GM18909 (cell line): ENCODE measurements around the gene CERS6.
"Not testable (repeated sequence)": the region's sequence is repeated elsewhere in the genome, so short reads cannot be mapped to it uniquely, and the experiment has no call there.

Experiments used
- ATAC-seq: cut with Tn5 transposase; IDR thresholded peaks from one replicate; pipeline ENCODE4 v1.9.1; 2021; ENCODE audit warnings: mild to moderate bottlenecking; ENCODE audit not compliant: unreplicated experiment, poor library complexity

Gene CERS6

DNA sequence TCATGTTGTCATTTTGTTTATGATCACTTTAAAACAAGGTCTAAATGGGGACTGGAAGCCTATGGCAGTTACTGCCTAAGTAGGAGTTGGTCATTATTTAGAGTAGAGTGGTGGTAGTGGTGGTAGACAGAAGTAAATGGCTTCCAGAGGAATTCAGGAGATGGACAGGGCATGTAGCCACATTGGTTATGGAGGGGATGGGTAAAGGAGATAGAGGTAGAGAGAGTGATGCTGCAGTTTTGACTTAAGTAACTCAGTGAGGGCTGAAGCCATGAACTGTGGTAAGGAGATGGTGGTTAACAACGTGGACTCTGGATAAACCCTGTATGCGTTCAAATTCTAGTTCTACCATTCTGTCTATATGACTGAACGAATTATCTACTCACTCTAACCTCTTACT, 284.7 kb downstream of the CERS6 start:
- no peak for ATAC-seq

DNA sequence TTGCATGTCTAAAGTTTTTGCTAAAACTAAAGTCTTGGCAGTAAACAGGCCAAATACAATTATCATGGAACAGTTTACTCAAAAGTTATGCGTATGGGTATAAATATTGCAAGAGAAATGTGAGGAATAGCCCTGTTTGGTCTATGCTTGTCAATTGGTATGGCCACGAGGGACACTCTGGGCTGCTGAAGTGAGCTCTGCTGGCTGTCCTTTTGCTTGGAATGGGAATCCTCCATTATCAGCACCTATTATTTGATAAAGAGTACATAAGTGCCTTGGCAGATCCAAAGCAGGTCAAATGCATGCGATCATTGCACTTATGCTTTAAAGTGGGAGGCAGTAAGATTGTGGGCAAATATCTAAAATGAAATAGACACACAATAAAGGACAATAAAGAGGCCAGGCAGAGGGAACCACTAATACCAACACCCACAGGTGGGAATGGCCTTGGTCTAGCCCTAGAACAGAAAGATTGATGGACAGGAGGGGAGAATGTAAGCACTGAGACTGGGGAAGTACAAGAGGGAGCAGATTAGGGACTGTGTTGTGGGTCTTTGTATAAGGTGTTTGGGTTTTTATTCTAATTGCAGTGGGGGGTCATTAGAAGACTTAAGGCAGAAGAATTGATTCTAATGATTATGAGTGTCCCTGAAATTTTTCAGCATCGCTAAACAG, 286.3 kb downstream of the CERS6 start:
- no peak for ATAC-seq

DNA sequence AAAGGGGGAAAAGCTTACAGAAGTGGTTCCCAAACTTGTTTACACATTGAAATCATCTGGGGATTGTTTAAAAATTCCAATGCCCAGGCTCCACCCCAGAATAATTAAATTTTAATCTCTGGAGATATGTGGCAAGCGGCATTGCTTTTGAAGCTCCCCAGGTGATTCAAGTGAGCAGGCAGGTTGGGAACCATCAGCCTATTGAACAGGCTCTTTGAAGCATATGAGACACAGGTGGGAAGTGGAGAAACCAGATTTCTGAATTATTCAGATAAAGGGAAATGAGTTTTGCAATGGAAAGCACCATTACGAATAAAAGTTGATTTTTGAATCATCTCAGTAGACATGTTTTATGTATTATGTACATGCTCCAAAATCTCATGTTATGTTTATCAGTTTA, 288.8 kb downstream of the CERS6 start:
- ATAC-seq = no peak

DNA sequence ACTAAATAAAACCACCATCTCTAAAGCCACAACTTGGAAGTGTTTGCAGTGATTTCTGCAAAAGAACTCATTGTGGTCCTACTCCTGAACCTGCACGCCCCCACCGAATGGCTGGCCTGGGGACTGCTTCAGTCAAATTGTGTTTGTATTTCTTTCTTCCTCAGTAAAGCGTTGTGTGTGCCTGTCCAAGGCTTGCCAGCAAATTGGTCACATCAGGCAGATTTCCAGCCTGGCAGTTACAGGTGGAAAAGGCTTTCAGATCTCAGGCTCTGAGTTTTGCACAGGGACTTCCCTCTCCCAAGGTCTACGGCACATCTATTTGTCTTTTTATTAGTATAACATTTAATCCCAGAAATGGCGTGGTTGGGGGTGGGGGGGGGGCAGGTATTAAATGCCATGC, 292.4 kb downstream of the CERS6 start:
- no peak for ATAC-seq

DNA sequence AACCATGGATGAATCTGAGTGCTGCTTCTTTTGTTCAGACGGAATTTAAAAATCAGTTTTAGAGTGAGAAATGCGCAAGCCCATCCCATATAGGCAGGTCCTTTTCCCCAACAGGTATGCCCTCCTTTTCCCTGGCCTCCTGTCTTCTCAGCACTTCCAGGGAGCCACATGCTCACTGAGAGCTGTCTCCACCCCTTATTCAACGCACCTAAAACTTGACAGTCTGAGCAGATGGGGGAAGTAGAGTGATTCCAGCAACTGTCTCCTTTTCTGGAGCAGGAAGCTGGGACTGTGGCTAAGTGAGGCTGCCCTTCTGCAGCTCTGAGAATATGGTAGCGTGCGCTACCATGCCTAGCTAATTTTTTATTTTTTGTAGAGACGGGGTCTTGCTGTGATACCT, 293.2 kb downstream of the CERS6 start:
- ATAC-seq = no peak

DNA sequence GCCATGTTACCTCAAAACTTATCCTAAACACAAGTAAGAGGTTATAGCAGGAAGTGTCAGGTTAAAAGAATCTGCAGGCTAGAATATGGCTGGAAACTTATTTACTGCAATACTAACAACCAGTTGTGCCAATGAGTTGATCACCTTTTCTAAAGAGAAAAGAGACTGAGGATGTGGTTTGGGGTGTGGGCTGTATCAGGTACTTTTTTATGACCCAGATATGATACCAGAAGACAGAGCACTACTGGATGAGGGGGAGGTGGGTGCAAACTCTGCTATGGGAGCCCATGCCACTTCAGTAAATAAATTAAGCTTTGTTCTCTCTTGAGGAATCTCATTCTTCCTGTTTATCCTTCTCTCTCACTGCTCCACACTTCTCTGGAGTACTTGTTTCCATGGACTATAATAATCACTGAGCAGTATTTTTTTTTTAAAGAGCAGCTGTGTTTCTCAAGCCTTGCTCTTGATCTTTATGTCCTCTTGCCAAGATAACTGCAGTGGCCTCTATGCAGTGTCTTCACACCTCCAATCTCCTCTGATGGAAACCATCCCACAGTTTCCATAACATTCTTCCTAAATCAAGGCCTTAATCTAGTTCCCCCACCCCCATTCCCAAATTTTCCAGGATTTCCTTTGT, 295.1 kb downstream of the CERS6 start:
- ATAC-seq = peak; percentile 94

DNA sequence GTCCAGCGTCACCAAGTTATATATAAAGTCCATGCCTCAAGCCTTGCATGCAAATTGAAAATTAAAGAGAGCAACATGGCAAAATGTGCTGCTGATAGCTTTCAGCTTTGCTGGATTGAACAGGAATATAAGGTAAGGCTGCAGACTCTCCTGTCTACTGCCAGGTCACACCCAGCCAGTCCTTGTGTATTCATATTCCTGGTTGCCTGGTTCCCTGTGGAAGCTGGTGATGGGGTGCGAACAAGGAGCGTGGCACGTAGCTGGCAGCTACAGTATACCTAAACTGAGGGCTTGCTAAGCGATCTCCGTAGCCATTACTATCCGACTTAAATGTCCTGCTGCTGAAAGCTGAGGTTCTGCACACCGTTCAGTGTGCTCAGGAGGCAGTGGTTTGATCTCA, 296.3 kb downstream of the CERS6 start:
- ATAC-seq = no peak

DNA sequence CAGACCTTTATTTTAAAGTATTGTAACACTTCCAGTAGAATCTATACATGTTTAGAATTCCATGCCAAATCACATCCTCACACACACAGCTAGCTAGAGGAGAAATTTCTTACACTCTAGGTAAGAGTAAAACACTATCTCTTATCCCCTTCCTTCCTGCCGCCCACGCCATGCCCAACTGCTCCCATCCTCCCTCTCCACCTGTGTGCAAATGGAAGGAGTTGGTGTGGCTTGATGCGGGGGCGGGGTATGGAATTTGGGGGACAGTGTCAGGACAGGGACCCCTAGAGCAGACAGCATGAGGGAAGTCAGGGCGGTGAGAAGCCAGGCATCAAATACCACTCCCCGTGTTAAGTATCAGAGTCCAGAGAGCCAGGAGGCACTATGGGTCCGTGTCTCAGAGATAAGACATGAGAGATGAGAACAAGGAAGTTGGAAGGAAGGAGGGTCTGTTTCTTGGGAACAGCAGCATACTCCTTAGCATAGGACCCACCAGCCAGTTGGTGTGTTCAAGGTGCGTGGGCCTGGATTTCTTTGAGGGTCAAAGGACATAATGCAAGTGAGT, 297.8 kb downstream of the CERS6 start:
- no peak for ATAC-seq

DNA sequence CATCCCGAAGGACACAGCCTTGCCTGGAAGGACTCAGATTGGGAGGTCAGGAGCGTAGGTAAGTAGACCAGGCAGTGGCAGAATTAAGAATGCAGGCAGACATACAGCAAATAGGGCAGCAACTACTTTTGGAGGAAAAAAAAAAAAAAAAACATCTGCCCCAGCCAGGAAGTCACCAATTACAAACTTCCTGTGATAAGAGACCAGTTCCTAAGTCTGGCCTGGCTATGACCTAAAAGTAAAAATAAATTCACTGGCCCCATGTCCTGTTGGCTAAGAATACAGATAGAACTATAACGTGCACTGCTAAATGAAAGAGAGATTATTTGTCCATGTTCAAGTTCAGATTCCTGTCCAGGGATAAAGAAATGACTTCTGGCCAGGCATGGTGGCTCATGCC, 301.2 kb downstream of the CERS6 start:
- no peak for ATAC-seq

DNA sequence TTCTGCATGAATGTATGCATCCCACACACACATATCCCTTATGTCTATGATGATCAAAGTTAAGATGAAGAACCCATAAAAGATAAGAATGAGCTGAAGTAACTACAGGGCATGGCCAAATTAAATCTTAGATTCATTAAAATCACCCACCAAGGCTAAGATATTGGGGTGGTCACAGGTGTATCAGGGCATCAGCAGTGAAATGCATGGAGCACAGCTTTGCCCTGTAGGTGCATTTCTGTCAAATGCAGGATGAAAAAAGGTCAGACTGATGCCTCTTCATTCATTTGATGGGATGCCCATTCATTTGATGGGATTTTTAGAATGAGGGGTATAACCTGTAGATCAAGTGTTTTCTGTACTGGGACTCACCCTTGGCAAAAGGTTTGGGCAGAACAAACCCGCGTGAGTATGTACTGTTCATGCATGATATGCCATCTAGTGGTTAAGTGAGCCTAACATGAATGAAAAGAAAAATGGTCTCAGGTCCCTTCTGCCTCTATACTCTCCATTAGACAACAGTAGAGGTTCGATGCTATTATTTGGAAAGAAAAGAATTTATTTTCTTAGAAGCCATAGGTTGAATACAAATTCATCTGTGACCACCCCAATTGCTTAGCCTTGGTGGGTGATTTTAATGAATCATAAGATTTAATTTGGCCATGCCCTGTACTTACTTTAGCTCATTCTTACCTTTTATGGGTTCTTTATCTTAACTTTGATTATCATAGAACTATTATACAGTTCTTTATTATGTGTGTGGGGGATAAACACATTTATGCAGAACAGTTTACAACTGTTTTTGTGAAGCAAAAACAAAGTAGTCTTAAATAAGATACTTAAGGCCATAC, 303.1 kb downstream of the CERS6 start:
- peak; percentile 87 for ATAC-seq

DNA sequence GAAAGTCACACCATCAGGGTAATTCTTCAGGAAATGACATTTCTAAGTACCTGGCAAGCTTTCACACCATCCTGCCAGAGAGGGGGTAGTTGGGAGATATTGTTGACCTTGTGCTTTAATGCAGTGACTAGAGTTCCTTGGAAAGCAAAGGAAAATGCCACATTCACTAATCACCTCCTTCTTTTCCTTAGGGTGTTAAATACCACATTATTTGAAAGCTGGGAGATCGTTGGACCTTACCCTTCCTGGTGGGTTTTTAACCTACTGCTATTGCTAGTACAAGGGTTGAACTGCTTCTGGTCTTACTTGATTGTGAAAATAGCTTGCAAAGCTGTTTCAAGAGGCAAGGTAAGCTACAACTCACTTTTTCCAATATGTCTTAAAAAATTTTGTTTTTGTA, 309.3 kb downstream of the CERS6 start:
- ATAC-seq = no peak

DNA sequence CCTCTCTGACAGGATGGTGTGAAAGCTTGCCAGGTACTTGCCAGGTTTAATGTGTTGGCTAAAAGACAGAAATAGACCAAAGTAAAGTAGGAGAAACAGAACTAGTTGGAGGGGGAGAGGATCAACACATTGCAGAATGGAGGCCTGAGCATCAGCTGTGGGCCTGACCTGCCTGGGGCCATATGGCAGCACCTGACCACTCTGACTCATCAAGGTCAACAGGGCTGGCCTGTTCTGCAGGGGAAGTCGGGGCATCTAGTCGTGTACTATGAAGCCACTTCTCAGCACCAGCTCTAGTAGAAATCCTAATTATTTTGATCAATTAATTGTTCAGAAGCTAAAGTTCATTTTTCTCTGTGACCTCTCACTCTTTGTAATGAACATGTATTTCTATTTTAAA, 310.5 kb downstream of the CERS6 start:
- no peak for ATAC-seq

DNA sequence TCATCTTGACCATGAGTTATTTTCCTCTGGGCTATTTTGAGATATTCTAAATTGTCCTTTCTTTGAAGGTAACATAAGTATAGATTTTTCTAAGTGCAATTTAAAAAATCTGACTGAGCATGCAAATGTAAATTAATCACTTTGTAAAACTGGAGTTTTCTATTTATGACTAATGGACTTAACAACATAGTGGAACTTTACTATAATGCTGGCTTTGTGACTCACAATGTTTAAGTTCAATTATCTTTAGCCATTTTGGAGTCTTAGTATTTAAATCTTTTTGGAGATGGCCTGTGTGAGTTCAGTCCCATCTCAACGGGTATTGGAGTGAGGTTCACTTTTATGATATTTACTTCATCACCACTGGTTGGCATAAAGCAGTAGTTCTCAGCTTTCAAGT, 311.2 kb downstream of the CERS6 start:
- ATAC-seq = no peak

DNA sequence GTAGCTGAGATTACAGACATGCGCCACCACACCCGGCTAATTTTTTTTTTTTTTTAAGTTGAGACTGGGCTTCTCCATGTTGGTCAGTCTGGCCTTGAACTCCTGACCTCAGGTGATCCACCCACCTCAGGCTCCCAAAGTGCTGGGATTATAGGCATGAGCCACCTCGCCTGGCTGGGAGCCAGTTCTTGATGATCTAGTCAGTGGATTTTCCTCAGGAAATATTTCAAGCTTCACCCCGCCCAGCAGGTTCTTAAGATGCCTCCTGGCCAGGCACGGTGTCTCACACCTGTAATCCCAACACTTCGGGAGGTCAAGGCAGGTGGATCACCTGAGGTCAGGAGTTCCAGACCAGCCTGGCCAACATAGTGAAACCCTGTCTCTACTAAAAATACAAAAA, 312.3 kb downstream of the CERS6 start:
- not testable (repeated sequence) for ATAC-seq

DNA sequence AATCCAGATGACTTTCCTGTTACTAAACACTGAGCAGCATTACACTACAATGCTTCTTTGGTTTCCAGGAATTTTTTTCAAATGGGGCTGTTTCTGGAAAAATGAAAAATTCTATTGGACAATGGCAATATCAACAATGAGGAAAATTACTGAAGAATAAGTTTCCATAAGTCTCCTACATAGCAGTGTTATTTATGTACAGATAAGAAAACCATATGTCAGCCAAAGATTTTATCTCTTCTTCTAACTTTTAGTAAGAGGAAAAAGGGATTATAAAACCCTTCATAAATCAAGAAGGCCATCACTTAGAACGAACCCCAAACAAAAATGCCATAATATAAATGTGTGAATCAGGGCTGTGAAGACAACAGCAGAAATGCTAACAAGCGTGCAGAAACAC, 314.7 kb downstream of the CERS6 start:
- ATAC-seq = no peak

DNA sequence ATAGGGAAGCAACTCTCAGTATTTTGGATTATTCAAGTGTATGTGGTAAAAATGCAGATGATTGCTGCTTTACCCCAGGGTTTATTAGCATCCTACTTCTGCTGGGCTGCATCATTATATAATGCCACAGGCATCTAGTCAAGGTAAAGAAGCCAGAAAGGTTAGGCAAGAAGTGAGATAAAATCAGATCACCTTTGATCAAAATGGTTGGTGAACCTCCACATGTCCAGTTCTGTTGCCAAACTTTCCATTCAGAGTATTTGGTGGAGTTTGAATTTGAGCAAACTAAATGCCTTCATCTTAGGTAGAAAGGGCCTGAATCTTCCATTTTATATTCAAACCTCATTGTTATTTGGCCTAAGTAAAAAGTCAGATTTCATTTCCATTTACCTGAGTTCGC, 316.6 kb downstream of the CERS6 start:
- no peak for ATAC-seq

DNA sequence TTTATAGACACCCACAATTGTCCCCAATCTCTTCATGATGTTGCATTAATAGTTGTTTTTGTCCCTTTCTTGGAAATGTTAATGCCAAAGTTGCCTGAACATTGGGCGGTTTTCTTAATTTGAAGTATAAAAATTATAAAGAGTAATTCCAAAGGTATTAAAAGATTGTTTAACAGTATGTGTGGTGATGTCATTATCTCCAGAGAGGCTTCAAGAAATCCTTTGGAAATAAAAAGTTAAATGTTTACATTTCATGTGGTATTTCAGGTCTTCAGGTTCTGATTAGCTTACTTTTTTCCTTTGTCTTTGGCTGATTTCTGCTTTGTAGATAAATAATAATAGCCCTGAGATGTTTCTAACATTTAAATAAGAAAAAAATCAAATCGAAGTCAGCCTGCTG, 317.1 kb downstream of the CERS6 start:
- no peak for ATAC-seq

DNA sequence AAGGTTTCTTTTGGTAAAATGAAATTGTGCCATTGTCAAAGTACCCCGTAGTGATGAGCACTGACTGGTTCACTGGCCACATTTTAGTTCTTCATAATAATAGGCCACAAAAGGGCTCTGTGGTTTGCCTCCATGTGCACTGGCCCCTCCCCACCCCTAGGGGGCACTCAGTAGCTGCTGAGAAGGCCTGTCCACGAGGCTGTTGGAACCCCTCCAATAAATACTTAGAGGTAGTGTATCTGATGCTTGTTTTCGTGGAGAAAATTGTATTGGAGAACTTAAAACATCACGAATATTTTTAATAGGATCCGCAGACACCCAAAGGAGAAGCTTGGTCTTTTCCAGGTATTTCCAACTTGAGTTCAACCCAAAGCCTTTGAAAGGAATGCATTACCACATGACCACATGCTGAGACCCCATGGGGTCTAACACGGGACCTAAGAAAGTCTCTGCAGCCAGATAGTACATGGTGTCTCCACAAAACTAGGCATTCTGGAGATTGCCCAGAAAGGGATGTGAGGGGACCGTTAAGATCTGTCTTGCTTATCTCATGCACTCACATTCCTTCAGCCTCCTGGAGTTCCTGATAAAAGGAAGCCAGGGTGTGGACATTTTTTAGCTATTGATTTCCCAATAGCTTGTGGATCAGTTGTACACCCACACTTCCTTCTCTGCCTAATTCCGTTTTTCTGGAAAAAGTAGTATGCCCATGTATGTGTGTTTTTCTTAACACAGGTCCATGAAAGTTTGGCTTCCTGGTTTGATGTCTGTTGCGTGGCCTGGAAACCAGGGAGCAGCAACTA, 317.8 kb downstream of the CERS6 start:
- ATAC-seq = peak; percentile 73

DNA sequence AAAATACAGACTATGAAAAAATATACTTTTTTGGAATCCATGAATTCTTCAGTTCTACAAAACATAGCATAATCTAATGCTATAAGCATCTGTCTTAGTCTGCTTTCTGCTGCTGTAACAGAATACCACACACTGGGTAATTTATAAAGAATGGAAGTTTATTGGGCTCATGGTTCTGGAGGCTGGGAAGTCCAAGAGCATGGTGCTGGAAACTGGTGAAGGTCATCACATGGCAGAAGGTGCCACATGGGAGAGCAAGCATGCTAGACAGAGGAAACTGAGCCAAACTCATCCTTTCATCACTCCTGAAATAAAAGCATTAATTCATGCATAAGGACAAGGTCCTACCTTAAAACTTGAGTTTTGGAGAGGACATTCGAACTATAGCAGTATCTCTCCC, 319.8 kb downstream of the CERS6 start:
- ATAC-seq = no peak

DNA sequence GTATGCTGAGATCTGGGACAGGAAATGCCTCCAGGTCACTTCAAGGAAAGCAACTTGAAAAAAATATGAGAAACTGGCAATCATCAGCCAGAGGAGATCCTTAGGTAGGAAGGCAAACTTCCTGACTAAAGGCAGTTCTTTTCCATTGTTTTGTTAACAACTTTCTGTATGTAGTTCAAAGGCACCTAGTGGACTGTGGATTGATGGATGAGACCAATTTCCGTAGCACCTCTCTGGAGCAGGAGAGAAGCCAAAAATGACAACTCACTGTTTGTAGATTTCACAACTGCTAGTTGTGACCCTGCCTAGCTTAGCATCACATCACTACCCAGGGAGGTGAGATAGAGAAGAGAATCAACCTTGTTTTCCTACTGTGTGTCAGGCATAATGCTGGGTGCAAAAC, 324.6 kb downstream of the CERS6 start:
- no peak for ATAC-seq
